Esophagus squamous epithelium (tissue), 5 donors: Measurements from ENCODE around the gene LRIT3. TPM values are rescaled to one million over a fixed set of nuclear protein-coding genes. Genes with fewer than 3 reads are reported as not detected.

Experiments used
- DNase-seq: peaks from one replicate; lab custom pipeline; 2025; lab: John Stamatoyannopoulos, UW
- H3K27ac ChIP-seq, 4 donors: fragments of 200-600 bp; sonication (generic); one replicate each; pipeline ENCODE4 v1.5.1; 2016 to 2019; ENCODE audit warnings: mild to moderate bottlenecking in 1 of 4
- H3K27me3 ChIP-seq, 4 donors: fragments of 200-600 bp; sonication (generic); 1 replicate in 3 of 4; 2 replicates in 1 of 4; pipeline versions ENCODE4 v1.5.1 to v1.6.0; 2017 to 2021; ENCODE audit warnings: antibody characterized with exemption in 1 of 4
- H3K36me3 ChIP-seq, 3 donors: fragments of 200-600 bp; sonication (generic); one replicate each; pipeline ENCODE4 v1.5.1; 2016 to 2019
- H3K4me1 ChIP-seq, 3 donors: fragments of 200-600 bp; sonication (generic); one replicate each; pipeline ENCODE4 v1.5.1; 2017 to 2019
- H3K4me3 ChIP-seq, 4 donors: fragments of 200-600 bp; sonication (generic); 1 replicate in 3 of 4; 2 replicates in 1 of 4; pipeline ENCODE4 v1.5.1; 2016 to 2019; ENCODE audit warnings: mild to moderate bottlenecking in 2 of 4, moderate library complexity in 1 of 4
- H3K9me3 ChIP-seq, 3 donors: fragments of 200-600 bp; sonication (generic); one replicate each; pipeline ENCODE4 v1.5.1; 2016 to 2019
- CTCF ChIP-seq, 6 experiments: fragments of 450-650 bp in 4 of 6; fragments of 200-600 bp in 2 of 6; sonication (generic) in 2 of 6; IDR thresholded peaks; one replicate each; pipeline ENCODE4 v1.5.1; 2016 to 2019; ENCODE audit warnings: antibody characterized with exemption in 6 of 6, mild to moderate bottlenecking in 4 of 6, moderate library complexity in 4 of 6
- POLR2A ChIP-seq, 4 donors: fragments of 450-650 bp; IDR thresholded peaks; one replicate each; pipeline ENCODE4 v1.6.1; 2017; ENCODE audit warnings: antibody characterized with exemption in 4 of 4, mild to moderate bottlenecking in 4 of 4, moderate library complexity in 3 of 4
- WGBS, 2 donors: methylation state at CpG; one replicate each; pipeline ENCODE4 v1.1.5; 2018; 5-methylcytosine and 5-hydroxymethylcytosine counted together
- intact Hi-C: fragments of 100-400 bp; cut with DNase I; formaldehyde crosslinking; loops from one replicate; pipeline ENCODE4 v1.15.0; 2022
- total RNA-seq, 4 donors: library from RNA; depleted of rRNA; stranded (reverse); fragments of >200 nt; gene quantifications; one replicate each; pipeline ENCODE4 v1.1.0, GENCODE V29; 2016
- donor health status: DM: yes; HTN: yes; CAD: no.

Gene LRIT3
- total RNA-seq, 4 donors from 2014 or later, result 0.15 to 0.38 TPM; not detected in 2

- no peak for DNase-seq
- 67 to 75% methylated on average over 3 of the region's 3 CpGs for WGBS, 2 donors
- no peaks in the 10 kb centered on the region for H3K27me3 ChIP-seq
- TF ChIP-seq CTCF (IDR thresholded peaks at IDR 0.05) (no peak), POLR2A (IDR thresholded peaks at IDR 0.05) (no peak)
- H3K36me3 ChIP-seq, result no peaks in the 10 kb centered on the region
- no peak overlapping the region for H3K27ac ChIP-seq
- no peak overlapping the region for H3K4me3 ChIP-seq
- H3K4me1 ChIP-seq, result peaks cover 0 to 13% (median 0%) of the 10 kb centered on the region in 3 donors
- intact Hi-C loops, result no loop called here
- no peaks in the 10 kb centered on the region for H3K9me3 ChIP-seq
Measured at GRCh38 chr4:109861916-109862511, 14.1 kb downstream of the LRIT3 start.

GRCh38 chr4:109864134-109864533 is 16.2 kb downstream of the LRIT3 start:
- no peak for DNase-seq
- no peaks in the 10 kb centered on the region for H3K36me3 ChIP-seq
- H3K9me3 ChIP-seq, result no peaks in the 10 kb centered on the region
- no peaks in the 10 kb centered on the region for H3K27me3 ChIP-seq
- TF ChIP-seq CTCF (IDR thresholded peaks at IDR 0.05) (no peak), POLR2A (IDR thresholded peaks at IDR 0.05) (no peak)
- H3K4me1 ChIP-seq, result peaks cover 0 to 9% (median 0%) of the 10 kb centered on the region in 3 donors
- no peak overlapping the region for H3K27ac ChIP-seq
- intact Hi-C loops, result no loop called here
- H3K4me3 ChIP-seq, result no peak overlapping the region

- no peaks in the 10 kb centered on the region for H3K9me3 ChIP-seq
- no peak overlapping the region for H3K4me3 ChIP-seq
- H3K4me1 ChIP-seq, result peaks cover 0 to 11% (median 0%) of the 10 kb centered on the region in 3 donors
- peaks cover 0 to 11% (median 0%) of the 10 kb centered on the region in 3 donors for H3K36me3 ChIP-seq
- intact Hi-C loops, result no loop called here
- H3K27ac ChIP-seq, result no peak overlapping the region
- no peak for DNase-seq
- TF ChIP-seq POLR2A (IDR thresholded peaks at IDR 0.05) (no peak), CTCF (IDR thresholded peaks at IDR 0.05) (no peak)
- 89 to 94% methylated on average over 4 to 5 of the region's 5 CpGs for WGBS, 2 donors
- H3K27me3 ChIP-seq, result no peaks in the 10 kb centered on the region
Measured at GRCh38 chr4:109870061-109870460, 22.2 kb downstream of the LRIT3 start.

- Histone ChIP-seq H3K4me3 (no peak overlapping the region), H3K9me3 (no peaks in the 10 kb centered on the region), H3K27me3 (no peaks in the 10 kb centered on the region), H3K27ac (no peak overlapping the region), H3K36me3 (peaks cover 0 to 11% (median 0%) of the 10 kb centered on the region in 3 donors), H3K4me1 (peaks cover 0 to 11% (median 0%) of the 10 kb centered on the region in 3 donors)
- TF ChIP-seq POLR2A (IDR thresholded peaks at IDR 0.05), result no peak
- TF ChIP-seq CTCF (IDR thresholded peaks at IDR 0.05), result no peak
- WGBS, 2 donors, result 90 to 96% methylated on average over 2 of the region's 2 CpGs
- intact Hi-C loops, result no loop called here
- no peak for DNase-seq
Measured at GRCh38 chr4:109872065-109872464, 24.2 kb downstream of the LRIT3 start.

GRCh38 chr4:109872950-109873656 is 25.2 kb downstream of the LRIT3 start:
- Histone ChIP-seq H3K4me1 (peaks cover 0 to 11% (median 0%) of the 10 kb centered on the region in 3 donors), H3K27ac (no peak overlapping the region), H3K36me3 (peaks cover 0 to 11% (median 0%) of the 10 kb centered on the region in 3 donors), H3K4me3 (no peak overlapping the region), H3K27me3 (no peaks in the 10 kb centered on the region), H3K9me3 (no peaks in the 10 kb centered on the region)
- DNase-seq, result no peak
- TF ChIP-seq POLR2A (IDR thresholded peaks at IDR 0.05) (no peak), CTCF (IDR thresholded peaks at IDR 0.05) (no peak)
- intact Hi-C loops, result no loop called here
- 92 to 97% methylated on average over 6 of the region's 6 CpGs for WGBS, 2 donors
